Cardiac muscle cell (in vitro differentiated cells and primary cell): Measurements from ENCODE around the gene PNPLA6. TPM values are rescaled to one million over a fixed set of nuclear protein-coding genes. Genes with fewer than 3 reads are reported as not detected.

Source experiments
- DNase-seq, 2 donors: peaks; one replicate each; pipeline versions ENCODE4 v3.0.0 to v3.0.0-alpha.2; 2010 to 2017; ENCODE audit warnings: low read depth in 1 of 2, low spot score in 1 of 2
- H3K27ac ChIP-seq: fragments of 200-600 bp; sonication (generic); 2 replicates; pipeline ENCODE4 v1.5.1; 2016
- H3K27me3 ChIP-seq: fragments of 200-600 bp; sonication (generic); 2 replicates; pipeline ENCODE4 v1.6.0; 2016; ENCODE audit warnings: control low read depth
- H3K36me3 ChIP-seq: fragments of 200-600 bp; sonication (generic); 2 replicates; pipeline ENCODE4 v1.5.1; 2016; ENCODE audit warnings: control low read depth
- H3K4me1 ChIP-seq: fragments of 200-600 bp; sonication (generic); 2 replicates; pipeline ENCODE4 v1.8.1; 2017; ENCODE audit warnings: low read depth, mild to moderate bottlenecking, mixed run types
- H3K4me3 ChIP-seq: fragments of 200-600 bp; sonication (generic); 2 replicates; pipeline ENCODE4 v1.5.1; 2016; ENCODE audit warnings: mild to moderate bottlenecking
- H3K9me3 ChIP-seq: fragments of 200-600 bp; sonication (generic); 2 replicates; pipeline ENCODE4 v1.5.1; 2017; ENCODE audit warnings: low read depth, mild to moderate bottlenecking, control low read depth
- polyA plus RNA-seq: library from polyadenylated mRNA; unstranded; fragments of >200 nt; fragmentation: Nextera tagmentation; extraction: Ambion mirVana; gene quantifications from 2 replicates; pipeline ENCODE4 v1.2.1, GENCODE V29; 2016
- total RNA-seq: library from RNA; depleted of rRNA; stranded (reverse); fragments of >200 nt; gene quantifications from 2 replicates; pipeline ENCODE4 v1.2.3, GENCODE V29; 2016
- TF ChIP-seq, protein P1 (sequence below): IDR thresholded peaks from 2 replicates; pipeline ENCODE4 v1.5.1; 2012; ENCODE audit warnings: low read depth, mild to moderate bottlenecking, low read length

Gene PNPLA6
- total and polyA plus RNA-seq, 2 experiments from 2014 or later = 29.3 to 56.4 TPM

DNA sequence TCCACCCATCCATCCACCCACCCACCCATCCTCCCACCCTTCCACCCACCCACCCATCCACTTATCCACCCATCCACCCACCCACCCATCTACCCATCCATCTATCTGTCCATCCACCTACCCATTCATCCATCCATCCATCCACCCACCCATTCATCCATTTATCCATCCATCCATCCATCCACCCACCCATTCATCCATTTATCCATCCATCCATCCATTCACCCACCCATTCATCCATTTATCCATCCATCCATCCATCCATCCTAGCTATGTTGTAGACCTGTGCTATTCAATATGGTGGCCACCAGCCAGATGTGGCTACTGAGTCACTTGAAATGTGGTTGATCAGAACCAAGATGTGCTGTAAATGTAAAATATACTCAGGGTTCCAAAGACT is 65.2 kb downstream of the PNPLA6 start:
- no peak for DNase-seq
- H3K27me3 ChIP-seq = peaks cover 20% of the 10 kb centered on the region
- no peak overlapping the region for H3K27ac ChIP-seq
- no peak overlapping the region for H3K4me3 ChIP-seq
- H3K9me3 ChIP-seq = no peaks in the 10 kb centered on the region
- TF ChIP-seq, protein P1, sequence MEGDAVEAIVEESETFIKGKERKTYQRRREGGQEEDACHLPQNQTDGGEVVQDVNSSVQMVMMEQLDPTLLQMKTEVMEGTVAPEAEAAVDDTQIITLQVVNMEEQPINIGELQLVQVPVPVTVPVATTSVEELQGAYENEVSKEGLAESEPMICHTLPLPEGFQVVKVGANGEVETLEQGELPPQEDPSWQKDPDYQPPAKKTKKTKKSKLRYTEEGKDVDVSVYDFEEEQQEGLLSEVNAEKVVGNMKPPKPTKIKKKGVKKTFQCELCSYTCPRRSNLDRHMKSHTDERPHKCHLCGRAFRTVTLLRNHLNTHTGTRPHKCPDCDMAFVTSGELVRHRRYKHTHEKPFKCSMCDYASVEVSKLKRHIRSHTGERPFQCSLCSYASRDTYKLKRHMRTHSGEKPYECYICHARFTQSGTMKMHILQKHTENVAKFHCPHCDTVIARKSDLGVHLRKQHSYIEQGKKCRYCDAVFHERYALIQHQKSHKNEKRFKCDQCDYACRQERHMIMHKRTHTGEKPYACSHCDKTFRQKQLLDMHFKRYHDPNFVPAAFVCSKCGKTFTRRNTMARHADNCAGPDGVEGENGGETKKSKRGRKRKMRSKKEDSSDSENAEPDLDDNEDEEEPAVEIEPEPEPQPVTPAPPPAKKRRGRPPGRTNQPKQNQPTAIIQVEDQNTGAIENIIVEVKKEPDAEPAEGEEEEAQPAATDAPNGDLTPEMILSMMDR = no peak
- H3K36me3 ChIP-seq = no peaks in the 10 kb centered on the region
- no peaks in the 10 kb centered on the region for H3K4me1 ChIP-seq

GRCh38 chr19:7602240-7602934 is 66.9 kb downstream of the PNPLA6 start:
- no peak overlapping the region for H3K27ac ChIP-seq
- TF ChIP-seq, protein P1 = no peak
- H3K36me3 ChIP-seq = no peaks in the 10 kb centered on the region
- H3K9me3 ChIP-seq = no peaks in the 10 kb centered on the region
- DNase-seq = peak in 1 of 2 donors; percentile 79
- H3K4me1 ChIP-seq = no peaks in the 10 kb centered on the region
- H3K4me3 ChIP-seq = no peak overlapping the region
- H3K27me3 ChIP-seq = peaks cover 7% of the 10 kb centered on the region

- TF ChIP-seq, protein P1 = no peak
- H3K4me3 ChIP-seq = no peak overlapping the region
- no peaks in the 10 kb centered on the region for H3K4me1 ChIP-seq
- H3K9me3 ChIP-seq = no peaks in the 10 kb centered on the region
- peak in 1 of 2 donors; percentile 55 for DNase-seq
- H3K27me3 ChIP-seq = peaks cover under 1% of the 10 kb centered on the region
- no peak overlapping the region for H3K27ac ChIP-seq
- H3K36me3 ChIP-seq = no peaks in the 10 kb centered on the region
Observed at GRCh38 chr19:7602935-7603497, 67.5 kb downstream of the PNPLA6 start.

GRCh38 chr19:7603919-7604318 is 68.4 kb downstream of the PNPLA6 start:
- no peaks in the 10 kb centered on the region for H3K9me3 ChIP-seq
- no peaks in the 10 kb centered on the region for H3K27me3 ChIP-seq
- TF ChIP-seq, protein P1 = no peak
- peak in 1 of 2 donors; percentile 43 for DNase-seq
- H3K27ac ChIP-seq = no peak overlapping the region
- no peak overlapping the region for H3K4me3 ChIP-seq
- H3K36me3 ChIP-seq = no peaks in the 10 kb centered on the region
- no peaks in the 10 kb centered on the region for H3K4me1 ChIP-seq

DNA sequence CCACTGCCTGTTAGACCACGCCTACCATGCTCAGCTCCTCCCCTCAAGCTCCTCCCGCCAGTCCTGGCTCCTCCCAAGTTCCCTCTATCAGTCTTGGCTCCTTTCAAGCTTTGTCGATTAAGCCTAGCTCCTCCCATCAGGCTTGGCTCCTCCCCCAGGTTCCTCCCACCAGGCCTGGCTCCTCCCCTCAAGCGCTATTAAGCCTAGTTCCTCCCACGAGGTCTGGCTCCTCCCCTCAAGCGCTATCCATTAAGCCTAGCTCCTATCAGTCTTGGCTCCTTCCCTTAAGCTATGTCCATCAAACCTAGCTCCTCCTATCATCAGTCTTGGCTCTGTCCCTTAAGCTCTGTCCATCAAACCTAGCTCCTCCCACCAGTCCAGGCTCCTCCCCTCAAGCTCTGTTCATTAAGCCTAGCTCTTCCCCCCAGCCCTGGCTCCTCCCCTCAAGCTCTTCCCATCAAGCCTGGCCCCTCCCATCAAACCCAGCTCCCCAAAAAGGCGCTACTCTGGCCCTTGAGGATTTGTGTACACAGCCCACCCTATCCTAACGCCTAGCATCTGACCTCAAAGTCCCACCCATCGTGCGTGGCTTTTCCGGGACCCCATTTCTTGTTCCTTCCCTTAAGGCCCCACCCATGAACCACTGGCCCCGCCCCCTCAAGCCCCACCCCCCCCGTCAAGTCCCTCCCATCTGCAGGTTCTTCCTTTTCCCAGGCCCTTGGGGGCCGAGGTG is 70.1 kb downstream of the PNPLA6 start:
- no peak overlapping the region for H3K27ac ChIP-seq
- DNase-seq = peak in 1 of 2 donors; percentile 38
- TF ChIP-seq, protein P1 = no peak
- no peaks in the 10 kb centered on the region for H3K36me3 ChIP-seq
- no peaks in the 10 kb centered on the region for H3K9me3 ChIP-seq
- no peaks in the 10 kb centered on the region for H3K4me1 ChIP-seq
- H3K4me3 ChIP-seq = no peak overlapping the region
- no peaks in the 10 kb centered on the region for H3K27me3 ChIP-seq
